GM19324 (cell line): ENCODE results near the gene DAPK1.
"Not testable (repeated sequence)": the region's sequence is repeated elsewhere in the genome, so short reads cannot be mapped to it uniquely, and the experiment has no call there.

Source experiments
- ATAC-seq: cut with Tn5 transposase; IDR thresholded peaks from one replicate; pipeline ENCODE4 v1.9.1; 2021; ENCODE audit warnings: mild to moderate bottlenecking, moderate library complexity; ENCODE audit not compliant: unreplicated experiment, low FRiP score

The DAPK1 gene

DNA sequence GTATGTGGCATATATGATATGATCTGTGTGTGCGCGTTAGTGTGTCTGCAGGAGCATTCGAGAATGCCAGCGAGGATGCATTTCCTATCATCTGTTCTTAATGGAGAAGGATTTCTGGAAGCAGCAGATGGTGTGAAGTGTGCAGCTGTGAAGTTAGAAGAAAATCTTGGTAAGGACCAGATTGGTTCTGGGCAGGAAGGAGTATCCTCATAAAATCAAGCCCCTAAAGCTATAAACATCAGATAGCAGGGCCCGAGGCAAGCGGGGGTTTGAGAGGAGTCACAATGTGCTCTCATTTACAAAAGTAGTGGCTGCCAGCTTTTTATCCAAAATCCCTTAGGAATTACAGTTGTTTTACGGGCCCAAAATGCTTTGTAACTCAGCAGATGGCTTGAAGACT lies 40.0 kb downstream of the DAPK1 start:
- ATAC-seq: no peak

DNA sequence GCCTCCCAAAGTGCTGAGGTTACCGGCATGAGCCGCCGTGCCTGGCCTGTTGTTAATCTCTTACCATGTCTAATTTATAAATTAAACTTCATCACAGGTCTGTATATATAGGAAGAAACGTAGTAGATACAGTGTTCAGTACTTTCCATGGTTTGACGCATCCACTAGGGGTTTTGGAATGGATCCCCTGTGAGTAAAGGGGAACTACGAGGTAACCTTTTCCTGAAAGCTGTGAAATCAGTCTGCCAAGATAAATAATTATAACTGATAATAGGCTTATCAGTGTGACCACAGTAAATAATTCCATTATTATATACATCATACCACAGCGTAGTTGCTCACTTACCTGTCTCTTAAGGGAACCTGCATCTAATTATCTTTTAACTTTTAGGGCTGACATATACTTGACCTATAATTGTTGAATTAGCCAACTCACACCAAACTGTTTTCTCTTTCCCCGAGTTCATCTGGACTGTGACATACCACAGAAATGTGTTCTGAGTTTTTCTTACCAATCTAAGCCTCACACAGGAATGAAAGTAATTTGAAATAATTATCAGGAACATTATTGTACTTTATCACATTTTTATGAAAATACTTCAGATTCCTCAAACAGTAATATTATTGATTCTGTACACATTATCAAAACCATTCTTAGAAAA lies 42.9 kb downstream of the DAPK1 start:
- no peak for ATAC-seq

DNA sequence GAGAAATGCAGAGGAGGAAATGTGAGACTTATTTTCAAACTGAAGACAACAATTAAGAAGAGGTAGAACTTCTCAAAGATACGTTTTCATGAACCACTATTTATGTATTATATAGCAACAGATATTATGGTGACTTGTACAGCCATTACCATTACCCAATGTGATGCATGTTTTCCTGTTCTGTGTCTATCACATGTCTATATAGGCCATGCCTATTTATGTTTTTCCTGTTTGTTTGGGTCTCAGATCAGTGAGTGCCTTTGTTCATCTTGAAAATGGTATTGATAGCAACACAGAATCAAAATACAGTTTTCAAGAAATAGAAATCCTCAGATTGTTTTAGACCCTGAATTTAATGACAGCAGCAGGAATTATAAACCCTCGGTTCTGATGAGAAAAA lies 44.0 kb downstream of the DAPK1 start:
- no peak for ATAC-seq

- no peak for ATAC-seq
These were observed 44.5 kb downstream of the DAPK1 start for GRCh38 chr9:87542141-87542540.

DNA sequence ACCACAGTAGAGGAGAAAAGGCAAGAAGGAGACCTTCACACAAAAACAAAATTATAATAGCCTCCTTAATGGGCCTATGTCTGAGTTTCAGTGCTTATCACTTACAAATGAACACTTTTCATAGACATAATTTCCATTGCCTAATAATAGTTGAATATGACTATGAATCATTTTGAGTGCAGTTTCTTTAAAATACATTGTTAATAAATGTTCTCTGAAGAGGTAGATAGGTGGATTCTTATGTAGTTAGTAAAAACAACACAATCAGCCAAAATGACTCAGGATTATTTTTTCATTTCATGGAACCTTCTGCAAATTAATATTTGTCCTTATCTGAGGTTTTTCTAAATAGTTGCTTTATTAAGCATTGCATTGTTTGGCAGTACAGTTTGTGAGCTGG lies 45.6 kb downstream of the DAPK1 start:
- ATAC-seq: no peak

GRCh38 chr9:87545858-87546257 lies 48.2 kb downstream of the DAPK1 start:
- no peak for ATAC-seq

DNA sequence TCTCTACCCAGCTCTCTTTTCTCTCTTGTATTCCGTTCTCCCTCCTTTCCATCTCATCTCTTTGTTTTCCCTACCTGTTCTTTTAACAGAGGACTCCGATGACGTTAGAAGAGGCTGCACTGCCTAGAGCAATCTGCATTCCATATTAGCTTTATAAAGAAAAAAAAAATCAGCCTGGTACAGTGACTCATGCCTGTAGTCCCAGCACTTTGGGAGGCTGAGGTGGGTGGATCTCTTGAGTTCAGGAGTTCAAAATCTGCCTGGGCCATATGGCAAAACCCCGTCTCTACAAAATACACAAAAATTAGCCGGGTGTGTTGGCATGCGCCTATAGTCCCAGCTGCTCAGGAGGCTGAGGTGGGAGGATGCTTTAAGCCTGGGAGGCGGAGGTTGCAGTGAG lies 49.0 kb downstream of the DAPK1 start:
- ATAC-seq: no peak

- ATAC-seq: no peak
These were observed 50.0 kb downstream of the DAPK1 start for GRCh38 chr9:87547671-87548081.

- ATAC-seq: no peak
These were observed 50.5 kb downstream of the DAPK1 start for GRCh38 chr9:87548159-87548558.

GRCh38 chr9:87549088-87549487 lies 51.4 kb downstream of the DAPK1 start:
- not testable (repeated sequence) for ATAC-seq

DNA sequence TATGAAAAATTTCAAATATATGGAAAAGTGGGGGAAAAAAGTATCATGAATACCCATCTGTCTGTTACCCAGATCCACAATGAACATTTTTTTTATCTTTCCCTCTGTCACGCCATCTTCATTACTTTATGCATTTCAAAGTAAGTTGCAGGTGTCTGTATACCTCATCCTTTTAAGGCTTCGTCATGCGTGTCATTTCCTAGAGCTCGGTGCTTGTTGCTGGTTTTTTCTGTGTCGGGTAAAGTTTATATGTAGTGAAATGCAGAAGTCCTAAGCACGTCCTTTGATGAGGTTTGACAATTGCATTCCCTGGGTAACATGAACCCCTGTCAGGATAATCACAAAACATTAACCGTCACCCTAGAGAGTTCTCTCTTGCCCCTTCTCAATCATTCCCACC lies 52.1 kb downstream of the DAPK1 start:
- no peak for ATAC-seq

- no peak for ATAC-seq
These were observed 52.7 kb downstream of the DAPK1 start for GRCh38 chr9:87550253-87550954.

GRCh38 chr9:87551772-87552217 lies 54.1 kb downstream of the DAPK1 start:
- no peak for ATAC-seq

- no peak for ATAC-seq
These were observed 56.7 kb downstream of the DAPK1 start for GRCh38 chr9:87554171-87554910.

- no peak for ATAC-seq
These were observed 57.3 kb downstream of the DAPK1 start for GRCh38 chr9:87554976-87555375.

- ATAC-seq: no peak
These were observed 58.4 kb downstream of the DAPK1 start for GRCh38 chr9:87556039-87556438.

- no peak for ATAC-seq
These were observed 59.2 kb downstream of the DAPK1 start for GRCh38 chr9:87556821-87557220.

DNA sequence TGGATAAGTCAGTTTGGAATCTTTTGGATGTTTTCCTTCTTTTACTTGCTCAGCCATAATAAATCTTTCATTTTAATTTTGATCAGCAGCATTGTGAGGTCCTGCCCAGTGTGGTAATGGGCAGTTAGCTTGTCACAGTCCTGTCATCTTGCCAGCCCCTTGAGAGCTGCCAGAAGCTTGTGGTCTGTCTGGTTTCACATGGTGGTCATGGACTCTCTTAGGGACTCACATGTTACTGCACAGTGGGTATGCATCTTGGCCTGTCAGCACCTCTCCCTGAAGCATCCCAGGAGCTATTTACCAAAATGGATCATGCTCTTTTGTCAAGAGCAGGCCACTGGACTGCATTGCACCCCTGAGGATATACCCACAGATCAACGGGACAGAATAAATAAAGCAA lies 60.3 kb downstream of the DAPK1 start:
- no peak for ATAC-seq

GRCh38 chr9:87558606-87559190 lies 61.0 kb downstream of the DAPK1 start:
- no peak for ATAC-seq

DNA sequence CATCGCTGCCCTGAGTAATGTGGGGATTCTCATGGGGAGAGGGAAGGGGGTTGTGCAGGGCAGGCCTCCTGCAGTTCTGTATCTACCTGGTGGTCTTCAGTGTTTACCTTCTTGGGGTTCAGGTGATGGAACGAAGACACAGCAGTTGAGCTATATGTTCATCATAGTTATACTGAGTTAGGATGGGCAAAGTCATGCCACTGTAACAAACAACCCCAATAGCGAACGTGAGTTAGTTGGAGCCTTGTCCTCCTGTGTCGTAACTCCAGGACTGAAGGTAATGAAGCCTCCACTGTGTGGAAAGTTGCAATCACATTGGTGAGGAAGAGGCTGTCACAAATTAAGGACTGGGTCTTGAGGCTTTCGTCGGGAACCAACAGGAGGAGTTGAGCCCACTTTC lies 64.4 kb downstream of the DAPK1 start:
- ATAC-seq: no peak

DNA sequence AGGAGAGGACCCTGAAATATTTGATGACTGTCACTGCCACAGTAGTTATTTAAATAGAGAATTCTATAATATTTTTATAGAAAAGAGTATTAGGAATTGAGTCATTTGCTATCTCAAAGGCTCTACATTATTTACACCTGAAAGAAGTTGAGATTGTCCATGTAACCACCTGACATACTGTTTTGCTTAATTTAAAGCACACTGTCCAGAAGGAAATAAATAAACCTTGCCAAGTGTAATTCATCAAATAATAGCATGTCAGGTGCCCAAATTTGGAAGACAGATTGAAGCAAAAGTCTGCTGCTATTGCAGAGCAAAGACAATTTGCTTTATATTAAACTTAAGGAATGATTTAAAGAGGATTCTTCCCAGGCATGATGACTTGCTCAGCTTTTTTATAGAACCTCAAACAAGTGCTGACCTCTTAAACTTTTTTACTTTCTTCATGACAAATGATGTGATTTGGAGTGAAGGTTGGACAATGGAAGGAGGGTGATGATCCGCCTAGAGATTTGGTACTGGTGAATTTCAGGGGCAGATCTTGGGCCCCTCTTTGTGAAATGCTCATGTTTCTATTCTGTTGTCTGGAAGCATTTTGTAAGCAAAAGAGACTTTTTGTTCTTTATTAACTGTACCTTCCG lies 65.0 kb downstream of the DAPK1 start:
- no peak for ATAC-seq
